22Rv1 (cell line): ENCODE results near the gene CACNA1C.

Experiments
- H3K27ac ChIP-seq: fragments of 450-650 bp; 2 replicates; pipeline ENCODE4 v1.5.1; 2017
- ZFX ChIP-seq: fragments of 450-650 bp; IDR thresholded peaks from 2 replicates; pipeline ENCODE4 v1.6.1; 2017; ENCODE audit warnings: antibody characterized with exemption, borderline replicate concordance
- TF ChIP-seq, protein P1 (sequence below): fragments of 450-650 bp; IDR thresholded peaks from 2 replicates; pipeline ENCODE4 v1.5.1; 2017; ENCODE audit warnings: mild to moderate bottlenecking

The CACNA1C gene

DNA sequence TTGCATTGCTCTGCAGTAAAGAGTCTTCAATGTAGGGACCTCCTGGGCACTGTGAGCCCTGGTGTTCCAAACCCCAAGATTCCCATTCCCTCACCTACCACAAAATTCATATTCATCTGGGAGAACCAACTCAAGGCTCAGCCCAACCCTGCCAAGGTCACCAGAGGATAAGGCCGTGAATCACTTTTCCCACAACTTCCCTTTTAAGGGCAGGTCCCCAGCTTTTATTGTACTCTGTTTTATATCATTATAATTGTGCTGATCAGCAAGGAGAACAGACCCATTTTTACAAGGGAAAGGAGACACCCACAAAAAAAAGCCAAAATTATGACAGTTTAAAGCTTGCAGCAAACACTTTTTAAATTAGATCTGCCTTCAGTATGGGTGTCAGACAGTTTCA is 379.0 kb downstream of the CACNA1C start:
- H3K27ac ChIP-seq: no peak overlapping the region
- TF ChIP-seq, protein P1, sequence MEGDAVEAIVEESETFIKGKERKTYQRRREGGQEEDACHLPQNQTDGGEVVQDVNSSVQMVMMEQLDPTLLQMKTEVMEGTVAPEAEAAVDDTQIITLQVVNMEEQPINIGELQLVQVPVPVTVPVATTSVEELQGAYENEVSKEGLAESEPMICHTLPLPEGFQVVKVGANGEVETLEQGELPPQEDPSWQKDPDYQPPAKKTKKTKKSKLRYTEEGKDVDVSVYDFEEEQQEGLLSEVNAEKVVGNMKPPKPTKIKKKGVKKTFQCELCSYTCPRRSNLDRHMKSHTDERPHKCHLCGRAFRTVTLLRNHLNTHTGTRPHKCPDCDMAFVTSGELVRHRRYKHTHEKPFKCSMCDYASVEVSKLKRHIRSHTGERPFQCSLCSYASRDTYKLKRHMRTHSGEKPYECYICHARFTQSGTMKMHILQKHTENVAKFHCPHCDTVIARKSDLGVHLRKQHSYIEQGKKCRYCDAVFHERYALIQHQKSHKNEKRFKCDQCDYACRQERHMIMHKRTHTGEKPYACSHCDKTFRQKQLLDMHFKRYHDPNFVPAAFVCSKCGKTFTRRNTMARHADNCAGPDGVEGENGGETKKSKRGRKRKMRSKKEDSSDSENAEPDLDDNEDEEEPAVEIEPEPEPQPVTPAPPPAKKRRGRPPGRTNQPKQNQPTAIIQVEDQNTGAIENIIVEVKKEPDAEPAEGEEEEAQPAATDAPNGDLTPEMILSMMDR: no peak
- no peak for TF ChIP-seq ZFX

DNA sequence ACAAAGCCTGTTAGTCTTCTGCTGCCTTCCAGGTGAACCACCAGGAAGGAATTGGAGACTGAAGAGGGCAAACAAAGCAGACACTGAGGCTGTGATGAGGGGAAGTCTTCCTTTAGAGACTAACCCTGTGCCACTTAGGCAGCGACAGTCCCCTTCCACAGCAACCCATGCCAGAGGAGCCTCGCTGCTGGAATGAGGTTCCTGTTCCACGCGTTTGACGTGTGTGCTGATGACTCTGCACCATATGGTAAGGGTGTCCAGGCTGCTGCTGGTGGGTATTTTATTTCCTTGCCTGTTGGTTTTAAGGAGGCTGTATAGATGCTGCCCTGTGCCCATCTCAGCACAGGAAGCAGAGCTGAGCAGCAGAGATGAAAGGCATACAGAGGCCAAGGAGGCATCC is 380.1 kb downstream of the CACNA1C start:
- no peak for TF ChIP-seq ZFX
- TF ChIP-seq, protein P1: no peak
- no peak overlapping the region for H3K27ac ChIP-seq

DNA sequence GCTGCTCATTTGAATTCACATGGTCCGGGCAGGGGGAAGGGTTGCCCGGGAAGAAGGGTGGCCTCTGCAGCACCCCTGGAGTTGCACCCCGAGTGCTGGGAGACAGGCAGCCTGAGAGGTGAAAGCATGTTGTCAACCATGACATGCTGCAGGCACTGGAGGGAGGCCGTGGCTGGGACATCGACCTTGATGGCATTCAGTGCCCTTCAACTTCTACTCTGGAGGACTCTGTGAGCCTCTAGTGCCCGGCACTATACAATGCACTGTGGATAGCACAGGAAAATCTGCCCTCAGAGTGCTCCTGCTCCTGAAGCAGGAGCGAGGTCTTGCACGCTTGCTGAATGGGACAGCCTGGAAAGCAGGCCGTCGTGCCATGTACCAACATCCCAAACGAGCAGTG is 382.7 kb downstream of the CACNA1C start:
- no peak for TF ChIP-seq ZFX
- TF ChIP-seq, protein P1: no peak
- H3K27ac ChIP-seq: no peak overlapping the region

DNA sequence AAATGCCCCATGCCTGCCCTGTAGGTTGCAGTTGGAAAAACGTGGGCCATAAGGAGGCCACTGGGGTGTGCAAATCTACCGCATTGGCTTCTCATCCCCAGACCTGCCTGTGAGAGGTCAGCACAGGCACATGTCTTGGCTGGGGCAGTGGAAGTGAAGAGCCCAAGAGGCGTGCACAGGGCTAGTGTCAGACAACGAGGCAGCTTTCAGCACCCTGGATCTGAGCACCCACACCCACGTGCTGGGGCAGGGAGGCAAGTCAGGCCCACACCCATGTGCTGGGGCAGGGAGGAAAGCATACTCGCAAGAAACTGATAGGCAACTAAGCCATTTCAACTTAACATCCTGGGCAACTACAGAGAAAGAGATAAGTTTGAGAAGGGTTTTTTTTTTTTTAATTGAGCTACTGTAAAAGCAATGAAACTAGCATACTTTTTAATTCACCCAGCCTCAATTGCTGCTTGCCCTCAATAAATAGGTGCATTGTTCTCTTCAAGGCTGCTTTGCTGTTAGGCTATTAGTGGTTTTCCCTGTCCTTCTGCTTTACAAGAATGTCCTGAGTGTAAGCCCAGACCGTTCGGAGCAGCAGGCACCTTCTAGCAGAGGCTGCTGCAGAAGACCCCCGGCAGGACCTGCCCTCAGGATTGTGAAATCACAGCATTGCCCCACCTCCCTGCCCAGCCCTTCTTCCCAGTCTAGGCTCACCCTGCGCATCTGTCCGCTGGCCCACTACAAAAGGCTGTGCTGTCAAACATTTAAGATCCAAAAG is 386.7 kb downstream of the CACNA1C start:
- no peak for TF ChIP-seq ZFX
- TF ChIP-seq, protein P1: no peak
- no peak overlapping the region for H3K27ac ChIP-seq

DNA sequence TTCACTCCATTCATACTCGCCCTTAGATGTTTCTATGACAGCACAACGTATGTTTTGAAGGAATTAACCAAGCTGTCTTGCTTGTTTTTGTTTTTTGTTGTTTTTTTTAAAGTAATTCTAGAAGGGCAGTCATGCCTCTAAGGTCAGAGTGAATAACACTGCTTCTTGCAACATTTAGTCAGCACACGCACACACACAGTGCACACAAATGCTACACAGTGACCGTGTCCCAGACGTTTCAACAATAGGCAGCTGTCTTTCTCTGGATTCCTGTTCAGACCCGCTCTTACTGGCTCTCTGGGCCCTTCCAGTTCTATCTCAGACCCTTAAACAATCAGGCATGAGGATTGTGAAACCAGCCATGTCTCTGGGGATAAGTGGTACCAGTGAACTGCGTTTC is 391.0 kb downstream of the CACNA1C start:
- no peak overlapping the region for H3K27ac ChIP-seq
- TF ChIP-seq ZFX: no peak
- TF ChIP-seq, protein P1: no peak

DNA sequence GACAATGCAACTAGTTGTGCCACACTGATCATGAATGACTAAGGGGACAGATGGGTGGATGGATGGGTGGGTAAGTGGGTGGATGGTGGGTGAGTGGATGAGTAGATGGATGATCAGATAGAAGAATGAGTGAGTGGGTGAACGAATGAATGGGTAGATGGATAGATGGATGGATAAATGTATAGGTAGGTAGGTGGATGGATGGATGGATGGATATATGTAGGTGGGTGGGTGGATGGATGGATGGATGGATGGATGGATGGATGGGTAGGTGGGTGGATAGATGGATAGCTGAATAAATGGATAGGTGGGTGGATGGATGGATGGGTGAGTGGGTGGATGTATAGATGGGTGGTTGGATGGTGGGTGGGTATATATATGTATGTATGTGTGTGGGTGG is 393.2 kb downstream of the CACNA1C start:
- H3K27ac ChIP-seq: no peak overlapping the region
- TF ChIP-seq ZFX: no peak
- TF ChIP-seq, protein P1: no peak

DNA sequence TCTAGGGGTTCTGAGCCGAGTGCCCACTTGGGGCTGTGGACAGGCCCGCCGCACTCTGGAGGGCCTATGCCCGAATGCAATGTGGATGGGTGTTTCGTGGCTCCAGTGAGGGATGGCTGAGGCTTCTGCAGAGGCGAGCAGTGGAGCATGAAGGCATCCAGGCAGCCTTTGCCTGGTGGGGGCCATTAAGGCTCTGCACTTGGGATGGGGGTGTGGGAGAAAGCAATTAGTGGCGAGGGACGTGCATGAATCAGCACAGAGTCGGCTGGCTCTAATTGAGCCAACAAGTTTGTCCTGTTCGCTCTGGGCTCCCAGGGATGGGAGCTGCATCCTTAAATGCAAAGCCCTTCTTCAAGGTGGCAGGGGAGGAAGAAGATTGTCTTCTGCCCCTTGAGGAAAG is 395.1 kb downstream of the CACNA1C start:
- no peak for TF ChIP-seq ZFX
- TF ChIP-seq, protein P1: no peak
- H3K27ac ChIP-seq: no peak overlapping the region
